ENCODE data around the gene HADH. TPM values are rescaled to one million over a fixed set of nuclear protein-coding genes. Genes with fewer than 3 reads are reported as not detected.

The HADH gene
- total RNA-seq, 1 experiment from 2014 or later = 26.2 TPM

DNA sequence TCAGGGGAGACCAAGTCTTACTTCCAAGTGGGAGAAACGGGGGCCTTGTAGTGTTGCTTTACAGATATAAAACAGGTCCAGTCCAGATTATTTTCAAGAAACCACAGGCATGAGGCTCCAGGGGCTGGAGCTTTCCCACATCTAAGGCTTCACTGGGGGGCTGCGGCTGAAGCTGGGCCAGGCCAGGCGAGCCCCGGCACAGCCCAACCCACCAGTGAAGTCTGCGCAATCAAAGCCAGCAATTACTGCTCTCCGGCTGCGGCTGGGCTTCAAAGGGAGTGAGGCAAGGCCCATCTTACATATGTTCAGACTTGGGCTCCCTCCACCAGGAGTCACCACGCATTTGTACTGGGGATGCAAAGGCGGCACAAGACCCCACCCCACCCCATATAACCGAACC is 61.7 kb downstream of the HADH start:
- CTCF ChIA-PET = no interaction called here
- no peak overlapping the region for H3K4me3 Mint-ChIP-seq (ENCODE audit: unreplicated experiment)
- no TSS peak for BruUV-seq (replicated peaks)
- TF ChIP-seq CTCF (IDR thresholded peaks at IDR 0.05; ENCODE audit: unreplicated experiment) = no peak
- H3K4me1 Mint-ChIP-seq (ENCODE audit: insufficient read depth, unreplicated experiment) = peaks cover 8% of the 10 kb centered on the region
- H3K36me3 Mint-ChIP-seq (ENCODE audit: insufficient read depth, unreplicated experiment) = no peaks in the 10 kb centered on the region
- H3K27ac Mint-ChIP-seq (ENCODE audit: low read depth, unreplicated experiment) = no peak overlapping the region
- DNase-seq (ENCODE audit: unreplicated experiment) = no peak
- no peaks in the 10 kb centered on the region for H3K27me3 Mint-ChIP-seq (ENCODE audit: insufficient read depth, unreplicated experiment)
- H3K9me3 Mint-ChIP-seq (ENCODE audit: unreplicated experiment) = no peaks in the 10 kb centered on the region
- intact Hi-C loops (cut with micrococcal nuclease) = no loop called here
- POLR2A ChIA-PET = no interaction called here

GRCh38 chr4:108052558-108053120 is 63.0 kb downstream of the HADH start:
- BruUV-seq (replicated peaks) = no TSS peak
- DNase-seq (ENCODE audit: unreplicated experiment) = no peak
- no peak for TF ChIP-seq CTCF (IDR thresholded peaks at IDR 0.05; ENCODE audit: unreplicated experiment)
- Mint-ChIP-seq H3K4me1 (ENCODE audit: insufficient read depth, unreplicated experiment) (no peaks in the 10 kb centered on the region), H3K4me3 (ENCODE audit: unreplicated experiment) (no peak overlapping the region), H3K36me3 (ENCODE audit: insufficient read depth, unreplicated experiment) (no peaks in the 10 kb centered on the region), H3K27ac (ENCODE audit: low read depth, unreplicated experiment) (no peak overlapping the region), H3K9me3 (ENCODE audit: unreplicated experiment) (no peaks in the 10 kb centered on the region), H3K27me3 (ENCODE audit: insufficient read depth, unreplicated experiment) (no peaks in the 10 kb centered on the region)
- ChIA-PET CTCF (interaction anchor here (0.6 kb wide), 1 partner anchor 407 kb away, joined by 3 read pairs; no protein-coding TSS in a partner anchor), POLR2A (interaction anchor here (0.5 kb wide), 1 partner anchor 488 kb away, joined by 3 read pairs; no protein-coding TSS in a partner anchor)
- intact Hi-C loops (cut with micrococcal nuclease) = no loop called here

- no peak for TF ChIP-seq CTCF (IDR thresholded peaks at IDR 0.05; ENCODE audit: unreplicated experiment)
- CTCF ChIA-PET = interaction anchor here (0.6 to 3.4 kb wide), 2 partner anchors 407 to 519 kb away, joined by 3 to 17 read pairs; no protein-coding TSS in a partner anchor
- Mint-ChIP-seq H3K27me3 (ENCODE audit: insufficient read depth, unreplicated experiment) (no peaks in the 10 kb centered on the region), H3K4me1 (ENCODE audit: insufficient read depth, unreplicated experiment) (no peaks in the 10 kb centered on the region), H3K36me3 (ENCODE audit: insufficient read depth, unreplicated experiment) (no peaks in the 10 kb centered on the region), H3K9me3 (ENCODE audit: unreplicated experiment) (no peaks in the 10 kb centered on the region), H3K4me3 (ENCODE audit: unreplicated experiment) (no peak overlapping the region), H3K27ac (ENCODE audit: low read depth, unreplicated experiment) (no peak overlapping the region)
- POLR2A ChIA-PET = no interaction called here
- no peak for DNase-seq (ENCODE audit: unreplicated experiment)
- BruUV-seq (replicated peaks) = no TSS peak
- intact Hi-C loops (cut with micrococcal nuclease) = no loop called here
These were observed 63.6 kb downstream of the HADH start for GRCh38 chr4:108053251-108053711.

- Mint-ChIP-seq H3K36me3 (ENCODE audit: insufficient read depth, unreplicated experiment) (no peaks in the 10 kb centered on the region), H3K9me3 (ENCODE audit: unreplicated experiment) (no peaks in the 10 kb centered on the region), H3K4me3 (ENCODE audit: unreplicated experiment) (no peak overlapping the region), H3K27me3 (ENCODE audit: insufficient read depth, unreplicated experiment) (no peaks in the 10 kb centered on the region), H3K4me1 (ENCODE audit: insufficient read depth, unreplicated experiment) (peaks cover 6% of the 10 kb centered on the region), H3K27ac (ENCODE audit: low read depth, unreplicated experiment) (no peak overlapping the region)
- no peak for TF ChIP-seq CTCF (IDR thresholded peaks at IDR 0.05; ENCODE audit: unreplicated experiment)
- DNase-seq (ENCODE audit: unreplicated experiment) = no peak
- CTCF ChIA-PET = interaction anchor here (1.5 to 3.4 kb wide), 3 partner anchors 8 to 518 kb away, joined by 4 to 17 read pairs (median 7); no protein-coding TSS in a partner anchor
- POLR2A ChIA-PET = interaction anchor here (0.5 kb wide), 1 partner anchor 113 kb away, joined by 4 read pairs; no protein-coding TSS in a partner anchor
- no TSS peak for BruUV-seq (replicated peaks)
- intact Hi-C loops (cut with micrococcal nuclease) = no loop called here
These were observed 64.4 kb downstream of the HADH start for GRCh38 chr4:108054025-108054638.

Measured in MCF 10A (cell line).